Cardiac muscle cell (in vitro differentiated cells and primary cell): Measurements from ENCODE around the gene PDZRN3. TPM values are rescaled to one million over a fixed set of nuclear protein-coding genes. Genes with fewer than 3 reads are reported as not detected.

ENCODE experiments used
- DNase-seq, 2 donors: peaks; one replicate each; pipeline versions ENCODE4 v3.0.0 to v3.0.0-alpha.2; 2010 to 2017; ENCODE audit warnings: low read depth in 1 of 2, low spot score in 1 of 2
- H3K27ac ChIP-seq: fragments of 200-600 bp; sonication (generic); 2 replicates; pipeline ENCODE4 v1.5.1; 2016
- H3K27me3 ChIP-seq: fragments of 200-600 bp; sonication (generic); 2 replicates; pipeline ENCODE4 v1.6.0; 2016; ENCODE audit warnings: control low read depth
- H3K36me3 ChIP-seq: fragments of 200-600 bp; sonication (generic); 2 replicates; pipeline ENCODE4 v1.5.1; 2016; ENCODE audit warnings: control low read depth
- H3K4me1 ChIP-seq: fragments of 200-600 bp; sonication (generic); 2 replicates; pipeline ENCODE4 v1.8.1; 2017; ENCODE audit warnings: low read depth, mild to moderate bottlenecking, mixed run types
- H3K4me3 ChIP-seq: fragments of 200-600 bp; sonication (generic); 2 replicates; pipeline ENCODE4 v1.5.1; 2016; ENCODE audit warnings: mild to moderate bottlenecking
- H3K9me3 ChIP-seq: fragments of 200-600 bp; sonication (generic); 2 replicates; pipeline ENCODE4 v1.5.1; 2017; ENCODE audit warnings: low read depth, mild to moderate bottlenecking, control low read depth
- CTCF ChIP-seq: IDR thresholded peaks from 2 replicates; pipeline ENCODE4 v1.5.1; 2012; ENCODE audit warnings: low read depth, mild to moderate bottlenecking, low read length
- polyA plus RNA-seq: library from polyadenylated mRNA; unstranded; fragments of >200 nt; fragmentation: Nextera tagmentation; extraction: Ambion mirVana; gene quantifications from 2 replicates; pipeline ENCODE4 v1.2.1, GENCODE V29; 2016
- total RNA-seq: library from RNA; depleted of rRNA; stranded (reverse); fragments of >200 nt; gene quantifications from 2 replicates; pipeline ENCODE4 v1.2.3, GENCODE V29; 2016

PDZRN3 gene
- total and polyA plus RNA-seq, 2 experiments from 2014 or later: 63.9 to 94.7 TPM

DNA sequence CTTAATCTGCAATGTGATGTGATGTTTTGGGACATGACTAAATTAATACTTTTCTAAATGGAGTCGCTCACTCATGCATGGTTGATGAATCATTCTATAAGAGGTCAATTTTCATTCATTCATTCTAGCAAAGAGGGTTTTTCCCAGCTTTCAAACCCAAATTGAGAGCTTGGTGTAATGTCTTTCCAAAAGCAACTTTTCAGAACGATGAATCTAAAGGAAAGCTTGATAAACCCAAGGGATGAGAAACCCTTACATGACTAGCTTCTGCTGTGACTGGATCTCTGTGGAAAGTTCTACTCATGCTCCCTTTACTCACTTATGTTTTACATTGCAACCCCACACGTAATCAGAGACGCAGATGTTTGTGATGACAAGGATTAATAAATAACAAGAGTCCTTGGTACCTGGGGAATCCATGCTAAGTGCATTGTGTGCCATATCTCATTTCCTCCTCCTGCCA lies 47.7 kb downstream of the PDZRN3 start:
- no peaks in the 10 kb centered on the region for H3K9me3 ChIP-seq
- no peaks in the 10 kb centered on the region for H3K27me3 ChIP-seq
- no peak overlapping the region for H3K27ac ChIP-seq
- no peak for TF ChIP-seq CTCF
- H3K36me3 ChIP-seq: no peaks in the 10 kb centered on the region
- no peak for DNase-seq
- no peak overlapping the region for H3K4me3 ChIP-seq
- H3K4me1 ChIP-seq: peaks cover 20% of the 10 kb centered on the region

GRCh38 chr3:73575953-73576352 lies 48.8 kb downstream of the PDZRN3 start:
- H3K27me3 ChIP-seq: no peaks in the 10 kb centered on the region
- DNase-seq: no peak
- no peak overlapping the region for H3K27ac ChIP-seq
- no peak for TF ChIP-seq CTCF
- no peaks in the 10 kb centered on the region for H3K36me3 ChIP-seq
- H3K4me3 ChIP-seq: no peak overlapping the region
- no peaks in the 10 kb centered on the region for H3K9me3 ChIP-seq
- peaks cover 31% of the 10 kb centered on the region for H3K4me1 ChIP-seq

DNA sequence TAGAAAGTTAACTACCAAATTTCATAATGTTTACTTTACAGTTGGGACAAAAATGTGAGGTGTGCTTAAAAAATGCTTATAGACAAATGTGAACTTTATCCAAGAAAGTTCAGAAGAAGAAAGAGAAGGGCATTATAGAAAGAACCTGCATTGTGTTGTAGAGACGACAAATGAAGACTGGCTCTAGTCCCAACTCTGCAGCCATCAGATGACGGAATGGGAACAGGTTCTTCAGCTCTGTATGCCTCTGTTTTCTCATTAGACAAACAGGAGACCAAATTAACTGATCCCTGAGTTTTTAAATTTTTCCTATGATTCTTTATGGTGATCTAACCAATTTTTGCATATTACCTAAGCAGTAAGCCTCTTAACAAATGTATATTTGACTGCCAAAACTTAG lies 49.2 kb downstream of the PDZRN3 start:
- no peak for TF ChIP-seq CTCF

DNA sequence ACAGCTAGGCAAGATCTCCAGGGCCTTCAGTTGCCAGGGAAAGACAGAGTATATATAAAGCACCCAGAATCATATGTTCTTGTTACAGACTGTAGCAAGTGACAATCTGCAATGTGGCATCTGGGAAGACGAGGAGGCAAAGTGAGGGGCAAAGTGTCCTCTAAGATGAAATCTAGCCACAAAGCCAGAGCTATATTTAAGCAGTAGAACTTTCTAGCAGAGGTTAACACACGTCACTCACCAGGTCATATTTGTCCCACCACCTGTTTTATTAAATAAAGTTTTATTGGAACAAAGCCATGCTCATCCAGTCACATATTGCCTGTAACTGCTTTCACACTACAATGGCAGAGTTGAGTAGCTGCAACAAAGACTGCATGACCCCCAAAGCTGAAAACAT lies 51.5 kb downstream of the PDZRN3 start:
- no peak overlapping the region for H3K4me3 ChIP-seq
- H3K27ac ChIP-seq: no peak overlapping the region
- TF ChIP-seq CTCF: no peak
- H3K36me3 ChIP-seq: no peaks in the 10 kb centered on the region
- peaks cover 33% of the 10 kb centered on the region for H3K4me1 ChIP-seq
- no peaks in the 10 kb centered on the region for H3K9me3 ChIP-seq
- H3K27me3 ChIP-seq: no peaks in the 10 kb centered on the region
- no peak for DNase-seq

More for the DNA sequence above, 49.2 kb downstream of the PDZRN3 start:
- Histone ChIP-seq H3K36me3 (no peaks in the 10 kb centered on the region), H3K4me1 (peaks cover 33% of the 10 kb centered on the region), H3K9me3 (no peaks in the 10 kb centered on the region), H3K27ac (no peak overlapping the region), H3K4me3 (no peak overlapping the region), H3K27me3 (no peaks in the 10 kb centered on the region)
- no peak for DNase-seq

- Histone ChIP-seq H3K4me1 (peaks cover 33% of the 10 kb centered on the region), H3K9me3 (no peaks in the 10 kb centered on the region), H3K27ac (no peak overlapping the region), H3K36me3 (no peaks in the 10 kb centered on the region), H3K27me3 (no peaks in the 10 kb centered on the region), H3K4me3 (no peak overlapping the region)
- no peak for TF ChIP-seq CTCF
- DNase-seq: no peak
These were observed 52.4 kb downstream of the PDZRN3 start for GRCh38 chr3:73572368-73572767.
